Breast epithelium (tissue), 3 donors: ENCODE measurements around the gene AGXT2.

Experiments
- CTCF ChIP-seq, 3 donors: fragments of 450-650 bp; IDR thresholded peaks; one replicate each; pipeline ENCODE4 v1.5.1; 2016 to 2017; ENCODE audit warnings: antibody characterized with exemption in 3 of 3, mild to moderate bottlenecking in 3 of 3, moderate library complexity in 3 of 3
- POLR2A ChIP-seq: fragments of 450-650 bp; IDR thresholded peaks from one replicate; pipeline ENCODE4 v1.6.1; 2016; ENCODE audit warnings: antibody characterized with exemption, mild to moderate bottlenecking, moderate library complexity
- POLR2AphosphoS5 ChIP-seq, 3 donors: sonication (generic); formaldehyde crosslinking; IDR thresholded peaks; one replicate each; pipeline ENCODE4 v1.6.1; 2017; ENCODE audit warnings: antibody characterized with exemption in 3 of 3

DNA sequence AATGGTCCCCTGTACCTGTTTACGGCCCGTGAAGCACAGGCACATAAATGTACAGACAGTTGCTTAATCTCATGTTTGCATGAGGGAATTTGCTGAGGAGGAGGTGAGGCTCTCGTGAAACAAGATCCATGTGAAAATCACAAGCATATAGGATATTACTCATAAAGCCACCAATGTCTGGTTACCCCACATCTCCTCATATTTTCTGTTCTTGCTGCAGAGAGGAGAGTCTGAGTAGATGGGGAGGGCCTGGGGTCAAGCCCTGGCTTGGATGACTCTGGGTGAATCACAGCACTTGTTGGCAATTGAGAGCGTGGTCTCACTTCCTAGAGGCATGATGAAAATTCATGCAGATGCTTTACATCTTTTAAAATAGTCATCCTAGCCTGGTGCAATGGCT, 975 bp downstream of the AGXT2 start:
- TF ChIP-seq CTCF (IDR thresholded peaks at IDR 0.05), result no peak
- TF ChIP-seq POLR2AphosphoS5 (IDR thresholded peaks at IDR 0.05), result no peak
- TF ChIP-seq POLR2A, result no peak
